GM19035 (cell line): ENCODE results near the gene DLL1.

ENCODE experiments used
- ATAC-seq: cut with Tn5 transposase; IDR thresholded peaks from one replicate; pipeline ENCODE4 v1.9.1; 2021; ENCODE audit not compliant: unreplicated experiment

DLL1 gene

GRCh38 chr6:170295510-170296422 lies 4.9 kb upstream of the DLL1 start:
- ATAC-seq, result peak; percentile 67

- ATAC-seq, result no peak
Observed at GRCh38 chr6:170294813-170295509, 4.1 kb upstream of the DLL1 start.

GRCh38 chr6:170294298-170294730 lies 3.4 kb upstream of the DLL1 start:
- no peak for ATAC-seq

- no peak for ATAC-seq
Observed at GRCh38 chr6:170293341-170294231, 2.7 kb upstream of the DLL1 start.

GRCh38 chr6:170292407-170293158 lies 1.7 kb upstream of the DLL1 start:
- ATAC-seq, result no peak

- no peak for ATAC-seq
Observed at GRCh38 chr6:170292111-170292406, 1.2 kb upstream of the DLL1 start.

- no peak for ATAC-seq
Observed at GRCh38 chr6:170291271-170292110, 613 bp upstream of the DLL1 start.

GRCh38 chr6:170289951-170290295 lies 955 bp downstream of the DLL1 start:
- no peak for ATAC-seq

GRCh38 chr6:170289180-170289931 lies 1.5 kb downstream of the DLL1 start:
- ATAC-seq, result no peak

GRCh38 chr6:170288852-170289179 lies 2.1 kb downstream of the DLL1 start:
- no peak for ATAC-seq

- ATAC-seq, result no peak
Observed at GRCh38 chr6:170288091-170288631, 2.7 kb downstream of the DLL1 start.

GRCh38 chr6:170287371-170287876 lies 3.5 kb downstream of the DLL1 start:
- ATAC-seq, result no peak

- no peak for ATAC-seq
Observed at GRCh38 chr6:170286934-170287265, 4.0 kb downstream of the DLL1 start.

GRCh38 chr6:170286246-170286933 lies 4.5 kb downstream of the DLL1 start:
- ATAC-seq, result no peak

- ATAC-seq, result no peak
Observed at GRCh38 chr6:170285482-170285881, 5.4 kb downstream of the DLL1 start.

- ATAC-seq, result no peak
Observed at GRCh38 chr6:170284866-170285469, 5.9 kb downstream of the DLL1 start.

GRCh38 chr6:170284126-170284773 lies 6.6 kb downstream of the DLL1 start:
- ATAC-seq, result no peak
